ENCODE data around the gene CYP4A22. TPM values are rescaled to one million over a fixed set of nuclear protein-coding genes. Genes with fewer than 3 reads are reported as not detected.
"Not testable (repeated sequence)": the region's sequence is repeated elsewhere in the genome, so short reads cannot be mapped to it uniquely, and the experiment has no call there.

Gene CYP4A22
- total RNA-seq, 1 donor from 2014 or later, result not detected

DNA sequence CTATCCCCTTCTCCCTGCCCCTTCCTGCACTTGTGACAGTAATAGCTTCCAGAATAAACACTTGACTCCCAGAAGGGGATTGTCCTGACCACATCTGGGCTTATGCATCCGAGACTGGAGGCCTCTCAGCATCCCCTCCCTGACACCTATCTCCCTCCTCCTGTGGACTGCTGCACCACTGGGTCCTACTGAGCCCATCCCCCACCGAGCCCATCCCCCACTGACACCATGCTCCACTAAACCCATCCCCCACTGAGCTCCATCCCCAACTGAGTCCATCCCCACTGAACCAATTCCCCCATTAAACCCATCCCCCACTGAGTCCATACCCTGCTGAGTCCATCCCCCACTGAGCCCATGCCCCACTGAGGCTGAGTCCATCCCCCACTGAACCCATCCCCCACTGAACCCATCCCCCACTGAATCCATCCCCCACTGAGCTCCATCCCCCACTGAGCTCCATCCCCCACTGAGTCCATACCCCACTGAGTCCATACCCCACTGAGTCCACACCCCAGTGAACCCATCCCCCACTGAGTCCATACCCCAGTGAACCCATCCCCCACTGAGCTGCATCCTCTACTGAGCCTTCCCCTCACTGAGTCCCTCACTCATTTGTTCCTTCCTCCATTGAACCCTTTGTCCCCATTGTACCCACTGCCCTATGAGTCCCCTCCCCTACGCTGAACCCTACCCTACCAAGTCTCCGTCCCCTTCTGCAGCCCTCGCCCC, 47.0 kb downstream of the CYP4A22 start:
- no peak for FAIRE-seq

GRCh38 chr1:47184822-47185677, 47.8 kb downstream of the CYP4A22 start:
- no peak for FAIRE-seq
- no peak for DNase-seq (ENCODE audit: low spot score in 2 of 2)

More for the DNA sequence above, 47.0 kb downstream of the CYP4A22 start:
- no peak for DNase-seq (ENCODE audit: low spot score in 2 of 2)

DNA sequence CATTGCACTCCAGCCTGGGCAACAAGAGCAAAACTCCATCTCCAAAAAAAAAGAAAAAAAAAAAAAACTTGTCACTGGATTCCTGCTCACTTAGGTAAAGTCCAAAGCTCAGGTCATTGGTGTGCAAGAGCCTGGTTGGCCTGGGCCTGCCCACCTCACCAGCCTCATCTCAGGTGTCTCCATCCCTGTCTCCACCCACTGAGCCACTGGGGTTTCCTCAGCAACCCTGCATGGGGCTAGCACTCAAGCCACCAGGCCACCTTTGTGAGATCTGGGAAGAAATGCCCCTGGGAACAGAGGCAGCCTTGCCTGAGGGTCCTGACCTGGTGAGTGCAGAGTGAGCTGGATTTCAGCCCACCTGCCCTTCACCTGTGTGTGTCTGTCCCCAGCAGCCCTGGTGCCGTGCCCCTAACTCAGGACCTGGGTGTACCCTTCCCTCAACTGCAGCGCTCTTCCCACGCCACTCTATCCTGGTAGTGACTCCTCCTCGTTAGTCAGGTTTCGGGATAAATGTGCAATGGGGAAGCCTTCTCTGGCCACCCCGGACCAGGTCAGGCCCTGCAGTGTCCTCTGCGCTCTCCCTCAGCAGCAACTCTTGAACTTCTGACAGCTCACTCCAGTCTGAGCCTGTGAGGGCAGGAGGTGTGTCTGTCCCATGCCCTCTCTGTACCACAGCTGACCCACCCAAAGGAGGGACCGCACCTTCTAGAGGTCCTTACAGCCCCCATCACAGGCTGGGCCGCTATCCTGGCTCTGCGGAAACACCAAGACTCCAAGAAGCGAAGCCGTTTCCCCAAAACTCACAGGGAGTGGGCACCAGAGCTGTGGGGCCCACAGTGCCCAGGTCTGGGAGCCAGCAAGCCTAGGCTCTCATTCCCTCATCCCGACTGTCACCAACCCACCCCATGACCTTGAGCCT, 49.3 kb downstream of the CYP4A22 start:
- no peak for FAIRE-seq
- DNase-seq (ENCODE audit: low spot score in 2 of 2), result no peak

- FAIRE-seq (no peak), DNase-seq (ENCODE audit: low spot score in 2 of 2) (no peak)
These were observed 50.1 kb downstream of the CYP4A22 start for GRCh38 chr1:47187231-47187925.

- DNase-seq (ENCODE audit: low spot score in 2 of 2) (no peak), FAIRE-seq (no peak)
These were observed 50.6 kb downstream of the CYP4A22 start for GRCh38 chr1:47187926-47188250.

GRCh38 chr1:47188791-47189785, 51.8 kb downstream of the CYP4A22 start:
- FAIRE-seq, result no peak
- no peak for DNase-seq (ENCODE audit: low spot score in 2 of 2)

- DNase-seq (ENCODE audit: low spot score in 2 of 2), result peak in 1 of 2 donors; percentile 34
- no peak for FAIRE-seq
These were observed 52.7 kb downstream of the CYP4A22 start, which contains the start of gene PDZK1IP1 for GRCh38 chr1:47189844-47190508. Gene PDZK1IP1, minus strand, starts transcription at chr1:47190036. Its CDS starts 104 bp downstream, at chr1:47189932.

DNA sequence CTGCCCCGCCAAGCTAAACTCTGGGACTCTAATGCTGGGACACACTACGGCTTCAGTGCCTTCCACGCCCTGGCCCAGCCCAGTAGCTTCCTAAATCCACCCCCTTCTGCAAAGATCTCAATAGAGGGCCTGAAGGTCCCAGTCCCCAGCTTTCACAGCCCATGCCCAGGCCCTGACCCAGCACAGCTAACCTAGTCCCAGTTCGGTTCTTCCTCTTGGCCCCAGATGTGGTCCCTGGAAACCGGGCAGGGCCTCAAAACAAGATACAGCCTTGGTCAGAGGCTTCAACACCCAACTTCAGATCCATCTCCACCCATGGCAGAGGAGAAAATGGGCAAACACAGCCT, 53.2 kb downstream of the CYP4A22 start:
- no peak for FAIRE-seq
- no peak for DNase-seq (ENCODE audit: low spot score in 2 of 2)

GRCh38 chr1:47190857-47191256, 53.6 kb downstream of the CYP4A22 start:
- FAIRE-seq, result no peak
- DNase-seq (ENCODE audit: low spot score in 2 of 2), result no peak

DNA sequence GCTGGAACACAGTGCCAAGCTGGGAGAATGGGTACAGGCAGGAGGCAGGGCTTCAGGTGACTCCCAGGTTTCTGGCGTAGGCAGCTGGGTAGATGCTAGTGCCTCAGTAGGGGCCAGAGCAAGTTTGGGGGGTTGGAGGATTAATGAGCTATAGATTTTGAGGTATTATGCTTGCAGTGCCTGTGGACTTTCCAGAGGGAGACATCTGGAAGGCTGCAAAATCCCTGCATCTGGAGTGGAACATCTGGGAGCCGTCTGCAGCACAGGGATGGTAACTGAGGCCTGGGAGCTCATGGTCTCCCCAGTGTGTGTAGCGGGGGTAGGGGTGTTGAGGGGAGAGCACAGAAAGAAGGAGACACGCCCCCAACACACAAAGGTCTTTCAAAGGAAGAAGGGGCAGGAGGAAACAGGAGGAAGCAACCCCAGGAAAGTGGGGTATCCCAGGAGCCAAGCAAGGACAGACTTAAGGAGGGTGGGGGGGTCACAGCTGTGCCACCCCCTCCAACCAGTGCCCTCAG, 54.8 kb downstream of the CYP4A22 start:
- FAIRE-seq (no peak), DNase-seq (ENCODE audit: low spot score in 2 of 2) (no peak)

GRCh38 chr1:47192458-47193384, 55.5 kb downstream of the CYP4A22 start:
- DNase-seq (ENCODE audit: low spot score in 2 of 2) (peak; percentile 31 to 74), FAIRE-seq (no peak)

GRCh38 chr1:47193496-47193895, 56.3 kb downstream of the CYP4A22 start:
- DNase-seq (ENCODE audit: low spot score in 2 of 2), result not testable (repeated sequence)

GRCh38 chr1:47194311-47194710, 57.1 kb downstream of the CYP4A22 start:
- FAIRE-seq, result no peak

More at GRCh38 chr1:47193496-47193895, 56.3 kb downstream of the CYP4A22 start:
- not testable (repeated sequence) for FAIRE-seq

GRCh38 chr1:47195981-47196380, 58.7 kb downstream of the CYP4A22 start:
- FAIRE-seq; DNase-seq (ENCODE audit: low spot score in 2 of 2): not testable (repeated sequence)

More at GRCh38 chr1:47194311-47194710, 57.1 kb downstream of the CYP4A22 start:
- no peak for DNase-seq (ENCODE audit: low spot score in 2 of 2)

DNA sequence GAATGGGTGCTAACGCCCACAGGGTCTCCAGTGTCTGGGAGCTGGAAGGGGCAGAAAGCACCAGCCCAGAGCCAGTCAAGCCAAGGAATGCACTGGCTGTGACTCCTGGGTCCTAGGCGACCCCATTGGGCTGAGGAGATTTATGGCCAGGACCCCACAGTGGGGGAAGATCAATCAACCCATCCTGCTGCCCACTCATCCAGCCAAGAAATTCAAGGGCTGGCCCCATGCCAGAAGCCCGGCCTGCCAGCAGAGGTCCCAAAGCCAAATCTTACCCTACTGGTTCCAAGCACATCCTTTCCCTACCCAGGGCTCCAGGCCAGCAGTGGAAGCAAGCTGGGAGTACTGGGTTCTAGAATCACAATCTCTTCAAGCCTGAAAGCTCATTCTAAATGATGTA, 59.4 kb downstream of the CYP4A22 start:
- no peak for DNase-seq (ENCODE audit: low spot score in 2 of 2)
- no peak for FAIRE-seq

DNA sequence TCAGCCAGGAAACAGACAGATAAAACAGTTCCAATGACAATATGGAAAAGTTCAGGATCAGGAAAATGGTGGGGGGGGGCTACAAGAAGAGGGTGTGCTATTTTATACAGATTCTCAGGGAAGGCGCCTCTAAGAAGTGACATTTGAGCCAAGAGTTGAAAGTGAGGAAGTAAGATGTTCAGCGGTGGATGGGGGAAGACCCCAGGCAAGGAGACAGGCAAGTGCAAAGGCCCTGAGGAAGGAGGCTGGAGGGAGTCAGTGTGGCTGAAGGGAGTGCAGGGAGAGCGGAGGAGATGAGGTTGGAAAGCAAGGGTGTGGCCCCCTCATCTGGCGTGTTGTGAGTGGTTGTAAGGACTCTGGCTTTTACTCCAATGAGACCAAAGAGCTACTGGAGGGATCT, 61.0 kb downstream of the CYP4A22 start:
- FAIRE-seq (no peak), DNase-seq (ENCODE audit: low spot score in 2 of 2) (no peak)
